ENCODE data around the gene HHEX.

DNA sequence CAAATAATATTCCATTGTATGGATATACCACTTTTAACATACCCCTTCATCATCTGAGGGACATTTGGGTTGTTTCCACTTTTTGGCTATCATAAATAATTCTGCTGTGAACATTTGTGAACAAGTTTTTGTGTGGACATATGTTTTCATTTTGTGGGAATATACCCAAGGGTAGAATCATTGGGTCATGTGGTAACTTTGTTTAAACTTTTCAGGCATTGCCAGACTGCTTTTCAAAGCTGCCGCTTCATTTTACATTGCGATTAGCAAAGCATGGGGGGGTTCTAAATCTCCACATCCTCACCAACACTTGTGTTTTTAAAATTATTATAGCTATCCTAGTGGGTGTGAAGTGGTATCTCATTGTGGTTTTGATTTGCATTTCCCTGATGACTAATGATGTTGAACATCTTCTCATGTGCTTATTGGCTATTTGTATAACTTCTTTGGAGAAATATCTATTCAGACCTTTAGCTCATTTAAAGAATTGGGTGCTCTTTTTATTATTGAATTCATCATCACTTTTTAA, 8.4 kb upstream of the HHEX start:
- TF ChIP-seq, protein P1, sequence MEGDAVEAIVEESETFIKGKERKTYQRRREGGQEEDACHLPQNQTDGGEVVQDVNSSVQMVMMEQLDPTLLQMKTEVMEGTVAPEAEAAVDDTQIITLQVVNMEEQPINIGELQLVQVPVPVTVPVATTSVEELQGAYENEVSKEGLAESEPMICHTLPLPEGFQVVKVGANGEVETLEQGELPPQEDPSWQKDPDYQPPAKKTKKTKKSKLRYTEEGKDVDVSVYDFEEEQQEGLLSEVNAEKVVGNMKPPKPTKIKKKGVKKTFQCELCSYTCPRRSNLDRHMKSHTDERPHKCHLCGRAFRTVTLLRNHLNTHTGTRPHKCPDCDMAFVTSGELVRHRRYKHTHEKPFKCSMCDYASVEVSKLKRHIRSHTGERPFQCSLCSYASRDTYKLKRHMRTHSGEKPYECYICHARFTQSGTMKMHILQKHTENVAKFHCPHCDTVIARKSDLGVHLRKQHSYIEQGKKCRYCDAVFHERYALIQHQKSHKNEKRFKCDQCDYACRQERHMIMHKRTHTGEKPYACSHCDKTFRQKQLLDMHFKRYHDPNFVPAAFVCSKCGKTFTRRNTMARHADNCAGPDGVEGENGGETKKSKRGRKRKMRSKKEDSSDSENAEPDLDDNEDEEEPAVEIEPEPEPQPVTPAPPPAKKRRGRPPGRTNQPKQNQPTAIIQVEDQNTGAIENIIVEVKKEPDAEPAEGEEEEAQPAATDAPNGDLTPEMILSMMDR (IDR thresholded peaks at IDR 0.05) = no peak
- no peak for TF ChIP-seq POLR2A (IDR thresholded peaks at IDR 0.05)

All from heart left ventricle (tissue), 13 donors.